WTC11 (cell line): ENCODE measurements around the gene INCENP. TPM values are rescaled to one million over a fixed set of nuclear protein-coding genes. Genes with fewer than 3 reads are reported as not detected.

Experiments
- ATAC-seq: fragments of 200-7000 bp; cut with Tn5 transposase; 2 replicates; pipeline ENCODE4 v1.10.0; 2021; ENCODE audit warnings: mild to moderate bottlenecking, moderate library complexity
- CTCF ChIA-PET: fragments of 300-600 bp; sonication (Branson Sonifier 250); formaldehyde crosslinking; loops from one replicate; lab custom pipeline; 2021; ENCODE audit warnings: antibody characterized with exemption; lab: Charles Lee
- POLR2A ChIA-PET: fragments of 350-600 bp; sonication (Branson Sonifier 250); formaldehyde crosslinking; loops from one replicate; lab custom pipeline; 2021; ENCODE audit warnings: antibody characterized with exemption; lab: Charles Lee
- DNase-seq: peaks from one replicate; pipeline ENCODE4 v3.0.0; 2021; ENCODE audit warnings: low spot score
- H3K27ac Mint-ChIP-seq: 2 replicates; pipeline ENCODE4 v1.8.0; 2021; ENCODE audit warnings: mixed read lengths
- H3K27me3 Mint-ChIP-seq: 2 replicates; pipeline ENCODE4 v1.8.0; 2021; ENCODE audit warnings: low read depth, mild to moderate bottlenecking, moderate library complexity, mixed read lengths
- H3K36me3 Mint-ChIP-seq: 2 replicates; pipeline ENCODE4 v1.8.0; 2021; ENCODE audit warnings: mixed read lengths
- H3K4me1 Mint-ChIP-seq: 2 replicates; pipeline ENCODE4 v1.8.0; 2022; ENCODE audit warnings: mixed read lengths
- H3K4me3 Mint-ChIP-seq: 2 replicates; pipeline ENCODE4 v1.8.0; 2021; ENCODE audit warnings: mild to moderate bottlenecking, moderate library complexity, mixed read lengths
- H3K9me3 Mint-ChIP-seq: 2 replicates; pipeline ENCODE4 v1.8.0; 2021; ENCODE audit warnings: mixed read lengths
- ARID4B ChIP-seq: sonication (generic); formaldehyde crosslinking; IDR thresholded peaks from 2 replicates; pipeline ENCODE4 v1.8.0; 2023; ENCODE audit warnings: missing genetic modification reagents, mild to moderate bottlenecking, borderline replicate concordance
- CREM ChIP-seq: sonication (generic); formaldehyde crosslinking; IDR thresholded peaks from 2 replicates; pipeline ENCODE4 v1.8.1; 2022; ENCODE audit warnings: mild to moderate bottlenecking, missing genetic modification reagents, moderate library complexity
- E2F5 ChIP-seq: sonication (generic); formaldehyde crosslinking; IDR thresholded peaks from 2 replicates; pipeline ENCODE4 v1.8.1; 2022; ENCODE audit warnings: mild to moderate bottlenecking, moderate library complexity, missing genetic modification reagents
- ETV6 ChIP-seq: sonication (generic); formaldehyde crosslinking; IDR thresholded peaks from 2 replicates; pipeline ENCODE4 v1.8.1; 2022; ENCODE audit warnings: mild to moderate bottlenecking, missing genetic modification reagents
- FOXK1 ChIP-seq: sonication (generic); formaldehyde crosslinking; IDR thresholded peaks from 2 replicates; pipeline ENCODE4 v1.8.0; 2022; ENCODE audit warnings: mild to moderate bottlenecking, moderate library complexity, missing genetic modification reagents
- GABPB1 ChIP-seq: sonication (generic); formaldehyde crosslinking; IDR thresholded peaks from 2 replicates; pipeline ENCODE4 v1.8.1; 2023; ENCODE audit warnings: mild to moderate bottlenecking, missing genetic modification reagents
- JUN ChIP-seq: sonication (generic); formaldehyde crosslinking; IDR thresholded peaks from 2 replicates; pipeline ENCODE4 v1.8.0; 2023; ENCODE audit warnings: mild to moderate bottlenecking, missing genetic modification reagents
- MLX ChIP-seq: sonication (generic); formaldehyde crosslinking; IDR thresholded peaks from 2 replicates; pipeline ENCODE4 v1.8.1; 2023; ENCODE audit warnings: mild to moderate bottlenecking, missing genetic modification reagents, moderate library complexity
- NFYB ChIP-seq: sonication (generic); formaldehyde crosslinking; conservative IDR thresholded peaks from 2 replicates; pipeline ENCODE4 v1.8.0; 2022; ENCODE audit warnings: low read depth, missing genetic modification reagents
- PRDM15 ChIP-seq: sonication (generic); formaldehyde crosslinking; IDR thresholded peaks from 2 replicates; pipeline ENCODE4 v1.8.0; 2022; ENCODE audit warnings: missing genetic modification reagents
- RORB ChIP-seq: fragments of 250-450 bp; sonication (Bioruptor Pico); IDR thresholded peaks from 2 replicates; pipeline ENCODE4 v1.9.0; 2021; ENCODE audit warnings: mild to moderate bottlenecking
- SOX15 ChIP-seq: fragments of 250-450 bp; sonication (Bioruptor Pico); IDR thresholded peaks from 2 replicates; pipeline ENCODE4 v1.9.0; 2021; ENCODE audit warnings: mild to moderate bottlenecking
- TEAD1 ChIP-seq: sonication (generic); formaldehyde crosslinking; IDR thresholded peaks from 2 replicates; pipeline ENCODE4 v1.8.0; 2022; ENCODE audit warnings: mild to moderate bottlenecking, missing genetic modification reagents
- ZNF121 ChIP-seq: sonication (generic); formaldehyde crosslinking; IDR thresholded peaks from 2 replicates; pipeline ENCODE4 v1.8.0; 2023; ENCODE audit warnings: missing genetic modification reagents
- ZNF317 ChIP-seq: sonication (generic); formaldehyde crosslinking; IDR thresholded peaks from 2 replicates; pipeline ENCODE4 v1.8.1; 2023; ENCODE audit warnings: low read depth, mild to moderate bottlenecking, moderate library complexity, missing genetic modification reagents, borderline replicate concordance
- ZNF396 ChIP-seq: fragments of 250-450 bp; sonication (Bioruptor Pico); IDR thresholded peaks from 2 replicates; pipeline ENCODE4 v1.8.0; 2021; ENCODE audit warnings: mild to moderate bottlenecking, moderate library complexity, borderline replicate concordance
- ZNF416 ChIP-seq: fragments of 250-450 bp; sonication (Bioruptor Pico); IDR thresholded peaks from 2 replicates; pipeline ENCODE4 v1.9.0; 2021; ENCODE audit warnings: mild to moderate bottlenecking, inconsistent platforms
- total RNA-seq: library from RNA; stranded (reverse); gene quantifications from 3 replicates; pipeline ENCODE4 v1.2.3, GENCODE V29; 2021
- TF ChIP-seq, protein P1 (sequence below): fragments of 250-450 bp; sonication (Bioruptor Pico); IDR thresholded peaks from 2 replicates; pipeline ENCODE4 v1.9.0; 2021; ENCODE audit warnings: moderate library complexity, mild to moderate bottlenecking, inconsistent platforms, borderline replicate concordance
- TF ChIP-seq, protein P2 (sequence below): fragments of 250-450 bp; sonication (Bioruptor Pico); IDR thresholded peaks from 2 replicates; pipeline ENCODE4 v2.1.2; 2022; ENCODE audit warnings: mild to moderate bottlenecking, moderate library complexity
- TF ChIP-seq, protein P3 (sequence below): sonication (generic); formaldehyde crosslinking; IDR thresholded peaks from 2 replicates; pipeline ENCODE4 v1.8.1; 2022; ENCODE audit warnings: low read depth, mild to moderate bottlenecking, moderate library complexity, missing genetic modification reagents, borderline replicate concordance
- TF ChIP-seq, protein P4 (sequence below): sonication (generic); formaldehyde crosslinking; IDR thresholded peaks from 2 replicates; pipeline ENCODE4 v1.8.0; 2022; ENCODE audit warnings: mild to moderate bottlenecking, missing genetic modification reagents

INCENP gene
- total RNA-seq, 1 experiment from 2014 or later: 158 TPM

DNA sequence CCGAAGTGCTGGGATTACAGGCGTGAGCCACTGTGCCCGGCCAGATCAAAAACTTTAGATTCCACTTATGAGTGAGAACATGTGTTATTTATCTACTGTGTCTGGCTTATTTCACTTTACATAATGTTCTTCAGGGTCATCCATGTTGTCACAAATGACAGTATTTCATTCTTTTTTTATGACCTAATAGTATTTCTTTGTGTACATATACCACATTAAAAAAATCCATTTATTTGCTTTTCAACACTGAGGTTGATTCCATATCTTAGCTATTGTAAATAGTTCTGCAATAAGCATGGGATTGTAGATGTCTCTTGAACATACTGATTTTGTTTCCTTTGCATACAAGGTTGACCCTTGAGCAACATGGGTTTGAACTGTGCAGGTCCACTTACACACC lies 53.0 kb downstream of the INCENP start:
- Mint-ChIP-seq H3K27ac (no peak overlapping the region), H3K4me3 (no peak overlapping the region), H3K4me1 (no peaks in the 10 kb centered on the region), H3K36me3 (no peaks in the 10 kb centered on the region), H3K27me3 (peaks cover 8% of the 10 kb centered on the region), H3K9me3 (no peaks in the 10 kb centered on the region)
- TF ChIP-seq RORB (CRISPR knock-in tag): no peak
- TF ChIP-seq CREM (CRISPR knock-in tag): no peak
- TF ChIP-seq, protein P1, sequence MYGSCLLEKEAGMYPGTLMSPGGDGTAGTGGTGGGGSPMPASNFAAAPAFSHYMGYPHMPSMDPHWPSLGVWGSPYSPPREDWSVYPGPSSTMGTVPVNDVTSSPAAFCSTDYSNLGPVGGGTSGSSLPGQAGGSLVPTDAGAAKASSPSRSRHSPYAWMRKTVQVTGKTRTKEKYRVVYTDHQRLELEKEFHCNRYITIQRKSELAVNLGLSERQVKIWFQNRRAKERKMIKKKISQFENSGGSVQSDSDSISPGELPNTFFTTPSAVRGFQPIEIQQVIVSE (CRISPR knock-in tag): no peak
- no peak for TF ChIP-seq TEAD1 (CRISPR knock-in tag)
- TF ChIP-seq NFYB: no peak
- TF ChIP-seq, protein P2, sequence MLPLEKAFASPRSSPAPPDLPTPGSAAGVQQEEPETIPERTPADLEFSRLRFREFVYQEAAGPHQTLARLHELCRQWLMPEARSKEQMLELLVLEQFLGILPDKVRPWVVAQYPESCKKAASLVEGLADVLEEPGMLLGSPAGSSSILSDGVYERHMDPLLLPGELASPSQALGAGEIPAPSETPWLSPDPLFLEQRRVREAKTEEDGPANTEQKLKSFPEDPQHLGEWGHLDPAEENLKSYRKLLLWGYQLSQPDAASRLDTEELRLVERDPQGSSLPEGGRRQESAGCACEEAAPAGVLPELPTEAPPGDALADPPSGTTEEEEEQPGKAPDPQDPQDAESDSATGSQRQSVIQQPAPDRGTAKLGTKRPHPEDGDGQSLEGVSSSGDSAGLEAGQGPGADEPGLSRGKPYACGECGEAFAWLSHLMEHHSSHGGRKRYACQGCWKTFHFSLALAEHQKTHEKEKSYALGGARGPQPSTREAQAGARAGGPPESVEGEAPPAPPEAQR: no peak
- ChIA-PET POLR2A (no interaction called here), CTCF (no interaction called here)
- DNase-seq (no peak), ATAC-seq (no peak)

DNA sequence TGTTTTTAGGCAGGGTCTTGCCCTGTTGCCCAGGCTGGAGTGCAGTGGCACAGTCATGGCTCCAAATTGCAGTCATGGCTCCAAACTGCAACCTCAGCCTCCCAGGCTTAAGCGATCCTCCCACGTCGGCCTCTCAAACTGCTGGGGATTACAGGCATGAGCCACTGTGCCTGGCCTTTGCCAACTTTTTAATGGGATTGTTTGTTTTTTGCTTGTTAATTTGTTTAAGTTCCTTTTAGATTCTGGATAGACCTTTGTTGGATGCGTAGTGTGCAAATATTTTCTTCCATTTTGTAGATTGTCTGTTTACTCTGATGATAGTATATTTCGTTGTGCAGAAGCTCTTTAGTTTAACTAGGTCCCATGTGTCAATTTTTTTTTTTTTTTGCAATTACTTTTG lies 56.2 kb downstream of the INCENP start:
- H3K9me3 Mint-ChIP-seq: peaks cover 8% of the 10 kb centered on the region
- no peaks in the 10 kb centered on the region for H3K36me3 Mint-ChIP-seq
- peaks cover 1% of the 10 kb centered on the region; the same call in 1 of the 2 replicates for H3K27me3 Mint-ChIP-seq
- no peaks in the 10 kb centered on the region for H3K4me1 Mint-ChIP-seq
- no peak overlapping the region for H3K27ac Mint-ChIP-seq
- no peak overlapping the region for H3K4me3 Mint-ChIP-seq
- ChIA-PET POLR2A (no interaction called here), CTCF (no interaction called here)
- no peak for DNase-seq
- no peak for ATAC-seq
- no peak for TF ChIP-seq FOXK1 (CRISPR knock-in tag)
- TF ChIP-seq ETV6 (CRISPR knock-in tag): no peak
- TF ChIP-seq ZNF317: no peak
- TF ChIP-seq, protein P3, sequence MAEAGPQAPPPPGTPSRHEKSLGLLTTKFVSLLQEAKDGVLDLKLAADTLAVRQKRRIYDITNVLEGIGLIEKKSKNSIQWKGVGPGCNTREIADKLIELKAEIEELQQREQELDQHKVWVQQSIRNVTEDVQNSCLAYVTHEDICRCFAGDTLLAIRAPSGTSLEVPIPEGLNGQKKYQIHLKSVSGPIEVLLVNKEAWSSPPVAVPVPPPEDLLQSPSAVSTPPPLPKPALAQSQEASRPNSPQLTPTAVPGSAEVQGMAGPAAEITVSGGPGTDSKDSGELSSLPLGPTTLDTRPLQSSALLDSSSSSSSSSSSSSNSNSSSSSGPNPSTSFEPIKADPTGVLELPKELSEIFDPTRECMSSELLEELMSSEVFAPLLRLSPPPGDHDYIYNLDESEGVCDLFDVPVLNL (CRISPR knock-in tag): no peak
- TF ChIP-seq ZNF396 (CRISPR knock-in tag): no peak
- no peak for TF ChIP-seq MLX (CRISPR knock-in tag)
- TF ChIP-seq JUN (CRISPR knock-in tag): no peak
- TF ChIP-seq, protein P4, sequence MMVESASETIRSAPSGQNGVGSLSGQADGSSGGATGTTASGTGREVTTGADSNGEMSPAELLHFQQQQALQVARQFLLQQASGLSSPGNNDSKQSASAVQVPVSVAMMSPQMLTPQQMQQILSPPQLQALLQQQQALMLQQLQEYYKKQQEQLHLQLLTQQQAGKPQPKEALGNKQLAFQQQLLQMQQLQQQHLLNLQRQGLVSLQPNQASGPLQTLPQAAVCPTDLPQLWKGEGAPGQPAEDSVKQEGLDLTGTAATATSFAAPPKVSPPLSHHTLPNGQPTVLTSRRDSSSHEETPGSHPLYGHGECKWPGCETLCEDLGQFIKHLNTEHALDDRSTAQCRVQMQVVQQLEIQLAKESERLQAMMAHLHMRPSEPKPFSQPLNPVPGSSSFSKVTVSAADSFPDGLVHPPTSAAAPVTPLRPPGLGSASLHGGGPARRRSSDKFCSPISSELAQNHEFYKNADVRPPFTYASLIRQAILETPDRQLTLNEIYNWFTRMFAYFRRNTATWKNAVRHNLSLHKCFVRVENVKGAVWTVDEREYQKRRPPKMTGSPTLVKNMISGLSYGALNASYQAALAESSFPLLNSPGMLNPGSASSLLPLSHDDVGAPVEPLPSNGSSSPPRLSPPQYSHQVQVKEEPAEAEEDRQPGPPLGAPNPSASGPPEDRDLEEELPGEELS (CRISPR knock-in tag): no peak
- TF ChIP-seq E2F5 (CRISPR knock-in tag): no peak
- no peak for TF ChIP-seq PRDM15 (CRISPR knock-in tag)
- TF ChIP-seq SOX15 (CRISPR knock-in tag): no peak
- no peak for TF ChIP-seq ZNF416 (CRISPR knock-in tag)
- no peak for TF ChIP-seq ARID4B
- no peak for TF ChIP-seq ZNF121 (CRISPR knock-in tag)
- TF ChIP-seq GABPB1 (CRISPR knock-in tag): no peak
